ENCODE results near the gene QRFP.

The QRFP gene

DNA sequence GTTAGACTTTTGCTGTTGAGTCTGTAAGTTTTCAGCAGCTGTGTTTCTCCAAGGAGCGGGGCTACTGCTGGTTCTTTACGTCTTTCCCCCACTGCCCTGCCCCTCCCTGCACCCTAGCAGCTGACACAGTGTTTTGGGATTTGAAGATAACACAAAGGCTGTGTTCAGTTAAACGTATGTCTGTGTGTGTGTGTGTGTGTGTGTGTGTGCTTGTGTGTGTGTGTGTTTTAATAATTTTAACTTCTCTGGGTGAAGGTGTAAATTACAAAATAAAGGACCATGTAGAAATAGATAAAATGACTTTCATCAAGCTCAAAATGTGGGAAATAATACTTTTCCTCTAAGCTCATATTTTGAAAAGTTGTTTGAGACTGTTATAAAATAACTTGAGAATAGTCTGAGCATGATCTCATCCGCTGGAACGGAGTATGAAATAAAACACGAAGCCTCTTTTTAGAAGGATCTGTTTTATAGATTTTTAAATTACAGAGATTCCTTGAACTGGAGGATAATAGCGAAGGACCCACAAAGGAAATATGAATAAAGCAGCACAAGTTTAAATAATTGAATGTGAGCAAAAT, 50.6 kb downstream of the QRFP start (continued):
- TF ChIP-seq, protein P1, sequence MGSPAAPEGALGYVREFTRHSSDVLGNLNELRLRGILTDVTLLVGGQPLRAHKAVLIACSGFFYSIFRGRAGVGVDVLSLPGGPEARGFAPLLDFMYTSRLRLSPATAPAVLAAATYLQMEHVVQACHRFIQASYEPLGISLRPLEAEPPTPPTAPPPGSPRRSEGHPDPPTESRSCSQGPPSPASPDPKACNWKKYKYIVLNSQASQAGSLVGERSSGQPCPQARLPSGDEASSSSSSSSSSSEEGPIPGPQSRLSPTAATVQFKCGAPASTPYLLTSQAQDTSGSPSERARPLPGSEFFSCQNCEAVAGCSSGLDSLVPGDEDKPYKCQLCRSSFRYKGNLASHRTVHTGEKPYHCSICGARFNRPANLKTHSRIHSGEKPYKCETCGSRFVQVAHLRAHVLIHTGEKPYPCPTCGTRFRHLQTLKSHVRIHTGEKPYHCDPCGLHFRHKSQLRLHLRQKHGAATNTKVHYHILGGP (tag by site-specific recombination; IDR thresholded peaks at IDR 0.05): no peak
- TF ChIP-seq, protein P2, sequence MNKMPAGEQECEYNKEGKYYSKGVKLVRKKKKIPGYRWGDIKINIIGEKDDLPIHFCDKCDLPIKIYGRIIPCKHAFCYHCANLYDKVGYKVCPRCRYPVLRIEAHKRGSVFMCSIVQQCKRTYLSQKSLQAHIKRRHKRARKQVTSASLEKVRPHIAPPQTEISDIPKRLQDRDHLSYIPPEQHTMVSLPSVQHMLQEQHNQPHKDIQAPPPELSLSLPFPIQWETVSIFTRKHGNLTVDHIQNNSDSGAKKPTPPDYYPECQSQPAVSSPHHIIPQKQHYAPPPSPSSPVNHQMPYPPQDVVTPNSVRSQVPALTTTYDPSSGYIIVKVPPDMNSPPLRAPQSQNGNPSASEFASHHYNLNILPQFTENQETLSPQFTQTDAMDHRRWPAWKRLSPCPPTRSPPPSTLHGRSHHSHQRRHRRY (tag by site-specific recombination; IDR thresholded peaks at IDR 0.05): no peak
- no peak for TF ChIP-seq HOXA7 (CRISPR knock-in tag; IDR thresholded peaks at IDR 0.05; ENCODE audit: borderline replicate concordance)
- TF ChIP-seq HOXD13 (CRISPR knock-in tag; IDR thresholded peaks at IDR 0.05; ENCODE audit: borderline replicate concordance): peak; percentile 53; the same call in 1 of the 2 replicates
- TF ChIP-seq, protein P3, sequence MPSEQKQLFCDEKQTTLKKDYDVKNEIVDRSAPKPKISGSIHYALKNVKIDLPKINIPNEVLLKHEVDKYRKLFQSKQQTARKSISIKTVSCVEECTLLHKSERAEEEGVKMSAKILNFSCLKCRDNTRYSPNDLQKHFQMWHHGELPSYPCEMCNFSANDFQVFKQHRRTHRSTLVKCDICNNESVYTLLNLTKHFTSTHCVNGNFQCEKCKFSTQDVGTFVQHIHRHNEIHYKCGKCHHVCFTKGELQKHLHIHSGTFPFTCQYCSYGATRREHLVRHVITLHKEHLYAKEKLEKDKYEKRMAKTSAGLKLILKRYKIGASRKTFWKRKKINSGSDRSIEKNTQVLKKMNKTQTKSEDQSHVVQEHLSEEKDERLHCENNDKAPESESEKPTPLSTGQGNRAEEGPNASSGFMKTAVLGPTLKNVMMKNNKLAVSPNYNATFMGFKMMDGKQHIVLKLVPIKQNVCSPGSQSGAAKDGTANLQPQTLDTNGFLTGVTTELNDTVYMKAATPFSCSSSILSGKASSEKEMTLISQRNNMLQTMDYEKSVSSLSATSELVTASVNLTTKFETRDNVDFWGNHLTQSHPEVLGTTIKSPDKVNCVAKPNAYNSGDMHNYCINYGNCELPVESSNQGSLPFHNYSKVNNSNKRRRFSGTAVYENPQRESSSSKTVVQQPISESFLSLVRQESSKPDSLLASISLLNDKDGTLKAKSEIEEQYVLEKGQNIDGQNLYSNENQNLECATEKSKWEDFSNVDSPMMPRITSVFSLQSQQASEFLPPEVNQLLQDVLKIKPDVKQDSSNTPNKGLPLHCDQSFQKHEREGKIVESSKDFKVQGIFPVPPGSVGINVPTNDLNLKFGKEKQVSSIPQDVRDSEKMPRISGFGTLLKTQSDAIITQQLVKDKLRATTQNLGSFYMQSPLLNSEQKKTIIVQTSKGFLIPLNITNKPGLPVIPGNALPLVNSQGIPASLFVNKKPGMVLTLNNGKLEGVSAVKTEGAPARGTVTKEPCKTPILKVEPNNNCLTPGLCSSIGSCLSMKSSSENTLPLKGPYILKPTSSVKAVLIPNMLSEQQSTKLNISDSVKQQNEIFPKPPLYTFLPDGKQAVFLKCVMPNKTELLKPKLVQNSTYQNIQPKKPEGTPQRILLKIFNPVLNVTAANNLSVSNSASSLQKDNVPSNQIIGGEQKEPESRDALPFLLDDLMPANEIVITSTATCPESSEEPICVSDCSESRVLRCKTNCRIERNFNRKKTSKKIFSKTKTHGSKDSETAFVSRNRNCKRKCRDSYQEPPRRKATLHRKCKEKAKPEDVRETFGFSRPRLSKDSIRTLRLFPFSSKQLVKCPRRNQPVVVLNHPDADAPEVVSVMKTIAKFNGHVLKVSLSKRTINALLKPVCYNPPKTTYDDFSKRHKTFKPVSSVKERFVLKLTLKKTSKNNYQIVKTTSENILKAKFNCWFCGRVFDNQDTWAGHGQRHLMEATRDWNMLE (tag by site-specific recombination; conservative IDR thresholded peaks at IDR 0.05; ENCODE audit: low read depth): no peak
- TF ChIP-seq, protein P4, sequence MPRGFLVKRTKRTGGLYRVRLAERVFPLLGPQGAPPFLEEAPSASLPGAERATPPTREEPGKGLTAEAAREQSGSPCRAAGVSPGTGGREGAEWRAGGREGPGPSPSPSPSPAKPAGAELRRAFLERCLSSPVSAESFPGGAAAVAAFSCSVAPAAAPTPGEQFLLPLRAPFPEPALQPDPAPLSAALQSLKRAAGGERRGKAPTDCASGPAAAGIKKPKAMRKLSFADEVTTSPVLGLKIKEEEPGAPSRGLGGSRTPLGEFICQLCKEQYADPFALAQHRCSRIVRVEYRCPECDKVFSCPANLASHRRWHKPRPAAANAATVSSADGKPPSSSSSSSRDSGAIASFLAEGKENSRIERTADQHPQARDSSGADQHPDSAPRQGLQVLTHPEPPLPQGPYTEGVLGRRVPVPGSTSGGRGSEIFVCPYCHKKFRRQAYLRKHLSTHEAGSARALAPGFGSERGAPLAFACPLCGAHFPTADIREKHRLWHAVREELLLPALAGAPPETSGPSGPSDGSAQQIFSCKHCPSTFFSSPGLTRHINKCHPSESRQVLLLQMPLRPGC (tag by site-specific recombination; IDR thresholded peaks at IDR 0.05): peak; percentile 77; the same call in 1 of the 2 replicates
- TF ChIP-seq SP2 (tag by site-specific recombination; IDR thresholded peaks at IDR 0.05): no peak
- TF ChIP-seq, protein P5, sequence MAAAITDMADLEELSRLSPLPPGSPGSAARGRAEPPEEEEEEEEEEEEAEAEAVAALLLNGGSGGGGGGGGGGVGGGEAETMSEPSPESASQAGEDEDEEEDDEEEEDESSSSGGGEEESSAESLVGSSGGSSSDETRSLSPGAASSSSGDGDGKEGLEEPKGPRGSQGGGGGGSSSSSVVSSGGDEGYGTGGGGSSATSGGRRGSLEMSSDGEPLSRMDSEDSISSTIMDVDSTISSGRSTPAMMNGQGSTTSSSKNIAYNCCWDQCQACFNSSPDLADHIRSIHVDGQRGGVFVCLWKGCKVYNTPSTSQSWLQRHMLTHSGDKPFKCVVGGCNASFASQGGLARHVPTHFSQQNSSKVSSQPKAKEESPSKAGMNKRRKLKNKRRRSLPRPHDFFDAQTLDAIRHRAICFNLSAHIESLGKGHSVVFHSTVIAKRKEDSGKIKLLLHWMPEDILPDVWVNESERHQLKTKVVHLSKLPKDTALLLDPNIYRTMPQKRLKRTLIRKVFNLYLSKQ (tag by site-specific recombination; IDR thresholded peaks at IDR 0.05; ENCODE audit: borderline replicate concordance): no peak
- TF ChIP-seq EGR2 (tag by site-specific recombination; IDR thresholded peaks at IDR 0.05; ENCODE audit: low read depth): no peak
- TF ChIP-seq, protein P6, sequence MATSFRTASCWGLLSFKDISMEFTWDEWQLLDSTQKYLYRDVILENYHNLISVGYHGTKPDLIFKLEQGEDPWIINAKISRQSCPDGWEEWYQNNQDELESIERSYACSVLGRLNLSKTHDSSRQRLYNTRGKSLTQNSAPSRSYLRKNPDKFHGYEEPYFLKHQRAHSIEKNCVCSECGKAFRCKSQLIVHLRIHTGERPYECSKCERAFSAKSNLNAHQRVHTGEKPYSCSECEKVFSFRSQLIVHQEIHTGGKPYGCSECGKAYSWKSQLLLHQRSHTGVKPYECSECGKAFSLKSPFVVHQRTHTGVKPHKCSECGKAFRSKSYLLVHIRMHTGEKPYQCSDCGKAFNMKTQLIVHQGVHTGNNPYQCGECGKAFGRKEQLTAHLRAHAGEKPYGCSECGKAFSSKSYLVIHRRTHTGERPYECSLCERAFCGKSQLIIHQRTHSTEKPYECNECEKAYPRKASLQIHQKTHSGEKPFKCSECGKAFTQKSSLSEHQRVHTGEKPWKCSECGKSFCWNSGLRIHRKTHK (tag by site-specific recombination; IDR thresholded peaks at IDR 0.05): no peak
- TF ChIP-seq ZNF223 (tag by site-specific recombination; IDR thresholded peaks at IDR 0.05): no peak
- no peak for TF ChIP-seq SETDB1 (IDR thresholded peaks at IDR 0.05; ENCODE audit: insufficient read length, low read length)
- TF ChIP-seq ZNF610 (tag by site-specific recombination; IDR thresholded peaks at IDR 0.05; ENCODE audit: borderline replicate concordance): no peak
- TF ChIP-seq HOXC10 (CRISPR knock-in tag; IDR thresholded peaks at IDR 0.05): no peak
- TF ChIP-seq, protein P7, sequence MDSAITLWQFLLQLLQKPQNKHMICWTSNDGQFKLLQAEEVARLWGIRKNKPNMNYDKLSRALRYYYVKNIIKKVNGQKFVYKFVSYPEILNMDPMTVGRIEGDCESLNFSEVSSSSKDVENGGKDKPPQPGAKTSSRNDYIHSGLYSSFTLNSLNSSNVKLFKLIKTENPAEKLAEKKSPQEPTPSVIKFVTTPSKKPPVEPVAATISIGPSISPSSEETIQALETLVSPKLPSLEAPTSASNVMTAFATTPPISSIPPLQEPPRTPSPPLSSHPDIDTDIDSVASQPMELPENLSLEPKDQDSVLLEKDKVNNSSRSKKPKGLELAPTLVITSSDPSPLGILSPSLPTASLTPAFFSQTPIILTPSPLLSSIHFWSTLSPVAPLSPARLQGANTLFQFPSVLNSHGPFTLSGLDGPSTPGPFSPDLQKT (IDR thresholded peaks at IDR 0.05; ENCODE audit: borderline replicate concordance, low read depth, low read length): no peak
- peak; percentile 61; the same call in 1 of the 2 replicates for TF ChIP-seq BCL11B (tag by site-specific recombination; IDR thresholded peaks at IDR 0.05; ENCODE audit: low read depth)
- TF ChIP-seq ZNF292 (tag by site-specific recombination; IDR thresholded peaks at IDR 0.05; ENCODE audit: borderline replicate concordance, low read depth): no peak
- no peak for TF ChIP-seq ZNF274 (IDR thresholded peaks at IDR 0.05; ENCODE audit: low read length)
- TF ChIP-seq ZNF274 (tag by site-specific recombination; IDR thresholded peaks at IDR 0.05; ENCODE audit: borderline replicate concordance): no peak
- no peak for TF ChIP-seq GLIS2 (tag by site-specific recombination; IDR thresholded peaks at IDR 0.05)
- no peak for TF ChIP-seq ZNF302 (tag by site-specific recombination; IDR thresholded peaks at IDR 0.05; ENCODE audit: low read depth)
- TF ChIP-seq ZNF664 (tag by site-specific recombination; IDR thresholded peaks at IDR 0.05): peak; percentile 91
- no peak for TF ChIP-seq ZNF747 (tag by site-specific recombination; IDR thresholded peaks at IDR 0.05)

Data from HEK293 (cell line).